ENCODE measurements around the gene ABL1.

- TF ChIP-seq CTCF (IDR thresholded peaks at IDR 0.05) (peak in 3 of 4 experiments; percentile 45 to 46 (median 45)), POLR2A (IDR thresholded peaks at IDR 0.05) (no peak), POLR2AphosphoS5 (IDR thresholded peaks at IDR 0.05) (peak; percentile 58 to 84 (median 79)), EP300 (IDR thresholded peaks at IDR 0.05) (peak in 2 of 4 donors; percentile 71 to 75)
These were observed 25.6 kb downstream of the ABL1 start for GRCh38 chr9:130860458-130861316.

Measured in sigmoid colon (tissue), 4 donors.